Activated CD4-positive, alpha-beta T cell treated with anti-CD3 and anti-CD28 coated beads for 24 hours (primary cell): ENCODE measurements around the gene PLEKHN1.
"Not testable (repeated sequence)": the region's sequence is repeated elsewhere in the genome, so short reads cannot be mapped to it uniquely, and the experiment has no call there.

Experiments used
- DNase-seq, 2 donors: peaks; one replicate each; pipeline ENCODE4 v3.0.0-alpha.2; 2020; ENCODE audit warnings: low read depth in 2 of 2

PLEKHN1 gene

GRCh38 chr1:1013105-1013921 lies 47.0 kb downstream of the PLEKHN1 start, which contains the start of gene ISG15:
Gene ISG15, plus strand, starts transcription at chr1:1013497. Its CDS starts 77 bp downstream, at chr1:1013574.
- DNase-seq, result peak; percentile 68 to 71

DNA sequence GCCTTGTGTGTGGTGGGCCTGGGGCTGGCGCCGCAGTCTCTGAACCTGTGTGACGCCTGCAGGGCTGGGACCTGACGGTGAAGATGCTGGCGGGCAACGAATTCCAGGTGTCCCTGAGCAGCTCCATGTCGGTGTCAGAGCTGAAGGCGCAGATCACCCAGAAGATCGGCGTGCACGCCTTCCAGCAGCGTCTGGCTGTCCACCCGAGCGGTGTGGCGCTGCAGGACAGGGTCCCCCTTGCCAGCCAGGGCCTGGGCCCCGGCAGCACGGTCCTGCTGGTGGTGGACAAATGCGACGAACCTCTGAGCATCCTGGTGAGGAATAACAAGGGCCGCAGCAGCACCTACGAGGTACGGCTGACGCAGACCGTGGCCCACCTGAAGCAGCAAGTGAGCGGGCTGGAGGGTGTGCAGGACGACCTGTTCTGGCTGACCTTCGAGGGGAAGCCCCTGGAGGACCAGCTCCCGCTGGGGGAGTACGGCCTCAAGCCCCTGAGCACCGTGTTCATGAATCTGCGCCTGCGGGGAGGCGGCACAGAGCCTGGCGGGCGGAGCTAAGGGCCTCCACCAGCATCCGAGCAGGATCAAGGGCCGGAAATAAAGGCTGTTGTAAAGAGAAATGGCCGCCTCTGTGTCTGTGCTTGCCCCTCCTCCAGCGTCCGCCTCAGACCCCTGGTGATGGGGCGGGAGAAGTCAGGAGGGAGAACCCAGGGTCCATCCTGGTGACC lies 47.8 kb downstream of the PLEKHN1 start:
- DNase-seq, result no peak

DNA sequence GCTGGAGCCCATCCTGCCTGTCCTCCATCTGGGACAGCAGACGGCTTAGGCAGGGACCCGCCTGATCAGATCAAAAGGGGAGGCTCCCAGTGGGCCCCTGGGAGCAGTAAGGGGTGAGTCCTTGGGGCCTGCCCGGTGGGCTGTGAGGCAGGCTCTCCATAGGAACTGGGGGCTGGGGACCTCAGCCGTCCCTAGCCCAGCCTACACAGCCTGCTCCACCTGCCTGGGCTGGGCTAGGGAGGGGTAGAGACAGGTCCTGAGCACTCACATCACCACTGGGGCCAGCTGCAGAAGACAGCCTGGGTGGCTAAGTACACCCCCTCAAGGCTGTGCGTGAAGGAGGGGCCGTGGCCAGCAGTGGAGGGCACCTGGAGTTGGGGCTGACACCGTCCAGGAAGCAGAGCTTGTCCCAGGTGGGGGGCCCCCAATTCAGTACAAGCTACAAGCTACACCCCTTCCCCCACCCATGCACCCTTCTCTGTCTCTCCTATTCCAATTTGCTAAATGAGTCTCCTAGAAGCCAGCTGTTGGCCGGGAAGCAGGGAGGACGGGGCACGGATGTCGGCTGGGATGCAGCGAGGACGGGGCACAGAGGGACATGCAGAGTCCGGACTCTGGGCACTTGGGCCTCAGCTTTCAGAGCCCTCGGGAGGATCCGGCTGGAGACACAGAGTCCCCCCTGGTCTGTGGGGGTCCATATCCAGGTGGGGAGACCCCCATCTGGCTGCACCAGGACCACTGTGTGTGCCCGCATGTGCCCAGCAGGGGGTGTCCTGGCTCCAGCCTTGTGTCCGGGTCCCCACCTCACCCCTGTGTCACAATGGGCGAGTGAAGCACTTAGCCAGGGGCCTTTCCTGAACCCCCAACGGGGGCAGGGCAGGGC lies 48.8 kb downstream of the PLEKHN1 start:
- no peak for DNase-seq

DNA sequence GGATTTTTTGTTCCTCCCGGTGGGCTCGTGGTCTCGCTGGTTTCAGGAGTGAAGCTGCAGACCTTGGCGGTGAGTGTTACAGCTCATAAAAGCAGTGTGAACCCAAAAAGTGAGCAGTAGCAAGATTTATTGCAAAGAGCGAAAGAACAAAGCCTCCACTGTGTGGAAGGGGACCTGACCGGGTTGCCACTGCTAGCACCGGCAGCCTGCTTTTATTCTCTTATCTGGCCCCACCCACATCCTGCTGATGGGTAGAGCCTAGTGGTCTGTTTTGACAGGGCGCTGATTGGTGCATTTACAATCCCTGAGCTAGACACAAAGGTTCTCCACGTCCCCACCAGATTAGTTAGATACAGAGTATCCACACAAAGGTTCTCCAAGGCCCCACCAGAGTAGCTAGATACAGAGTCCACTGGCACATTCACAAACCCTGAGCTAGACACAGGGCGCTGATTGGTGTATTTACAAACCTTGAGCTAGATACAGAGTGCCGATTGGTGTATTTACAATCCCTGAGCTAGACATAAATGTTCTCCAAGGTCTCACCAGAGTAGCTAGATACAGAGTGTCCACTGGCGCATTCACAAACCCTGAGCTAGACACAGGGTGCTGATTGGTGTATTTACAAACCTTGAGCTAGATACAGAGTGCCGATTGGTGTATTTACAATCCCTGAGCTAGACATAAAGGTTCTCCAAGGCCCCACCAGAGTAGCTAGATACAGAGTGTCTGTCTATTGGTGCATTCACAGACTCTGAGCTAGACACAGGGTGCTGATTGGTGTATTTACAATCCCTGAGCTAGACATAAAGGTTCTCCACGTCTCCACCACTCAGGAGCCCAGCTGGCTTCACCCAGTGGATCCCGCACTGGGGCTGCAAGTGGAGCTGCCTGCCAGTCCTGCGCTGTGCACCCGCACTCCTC lies 51.4 kb downstream of the PLEKHN1 start:
- DNase-seq, result not testable (repeated sequence)

DNA sequence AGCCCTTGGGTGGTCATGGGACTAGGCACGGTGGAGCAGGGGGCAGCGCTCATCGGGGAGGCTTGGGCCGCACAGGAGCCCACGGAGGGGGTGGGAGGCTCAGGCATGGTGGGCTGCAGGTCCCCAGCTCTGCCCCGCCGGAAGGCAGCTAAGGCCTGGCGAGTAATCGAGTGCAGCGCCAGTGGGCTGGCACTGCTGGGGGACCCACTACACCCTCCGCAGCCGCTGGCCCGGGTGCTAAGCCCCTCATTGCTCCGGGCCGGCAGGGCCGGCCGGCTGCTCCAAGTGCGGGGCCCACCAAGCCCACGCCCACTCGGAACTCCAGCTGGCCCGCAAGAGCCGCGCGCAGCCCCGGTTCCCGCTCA lies 52.0 kb downstream of the PLEKHN1 start:
- DNase-seq, result not testable (repeated sequence)

- DNase-seq, result peak; percentile 72 to 73
Observed at GRCh38 chr1:1019122-1019999, 53.1 kb downstream of the PLEKHN1 start.

DNA sequence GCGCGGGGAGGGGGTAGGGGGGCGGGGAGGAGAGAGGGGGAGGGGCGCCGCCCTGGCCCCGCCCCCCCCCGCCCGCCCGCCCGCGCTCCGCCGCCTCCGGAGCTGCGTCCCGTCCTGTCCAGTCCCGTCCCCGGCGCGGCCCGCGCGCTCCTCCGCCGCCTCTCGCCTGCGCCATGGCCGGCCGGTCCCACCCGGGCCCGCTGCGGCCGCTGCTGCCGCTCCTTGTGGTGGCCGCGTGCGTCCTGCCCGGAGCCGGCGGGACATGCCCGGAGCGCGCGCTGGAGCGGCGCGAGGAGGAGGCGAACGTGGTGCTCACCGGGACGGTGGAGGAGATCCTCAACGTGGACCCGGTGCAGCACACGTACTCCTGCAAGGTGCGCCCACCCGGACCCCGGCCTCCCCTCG lies 53.7 kb downstream of the PLEKHN1 start, which contains the start of gene AGRN:
Gene AGRN (plus strand): TSS at position 121 of the 405 bp plus-strand sequence. CDS start 53 bp downstream, at position 174.
- DNase-seq, result no peak

DNA sequence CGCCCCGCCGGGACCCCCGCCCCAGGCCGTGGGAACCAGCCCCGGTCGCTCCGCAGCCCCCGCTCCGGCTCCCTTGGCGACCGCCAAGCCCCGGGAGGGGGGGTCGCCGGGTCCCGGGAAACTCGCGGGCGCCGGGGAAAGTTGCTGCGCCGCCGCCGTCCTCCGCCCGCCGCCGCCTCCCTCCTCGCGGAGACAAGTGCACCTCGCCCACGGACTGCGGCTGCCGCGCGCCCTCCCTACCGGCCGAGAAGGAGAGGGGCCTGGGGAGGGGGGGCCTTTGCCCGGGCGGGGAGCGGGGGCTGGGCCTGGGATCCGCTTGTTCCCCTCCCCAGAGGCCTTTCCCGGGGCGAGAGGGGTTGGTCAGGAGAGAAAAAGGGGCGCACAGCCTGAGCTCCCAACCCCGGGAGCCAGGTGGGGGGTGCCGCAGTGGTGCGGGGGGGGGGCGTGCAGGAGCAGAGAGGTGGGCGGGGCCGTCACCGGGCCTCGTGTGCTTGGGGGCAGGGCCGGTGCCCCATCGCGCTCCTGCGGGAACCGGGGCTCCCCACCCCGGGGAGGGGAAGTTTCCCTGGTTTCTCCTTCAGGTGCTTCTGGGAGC lies 54.2 kb downstream of the PLEKHN1 start:
- DNase-seq, result no peak

GRCh38 chr1:1021010-1021919 lies 55.0 kb downstream of the PLEKHN1 start:
- no peak for DNase-seq

- no peak for DNase-seq
Observed at GRCh38 chr1:1021920-1022259, 55.6 kb downstream of the PLEKHN1 start.

GRCh38 chr1:1022302-1023009 lies 56.2 kb downstream of the PLEKHN1 start:
- DNase-seq, result no peak

GRCh38 chr1:1023700-1024099 lies 57.4 kb downstream of the PLEKHN1 start:
- DNase-seq, result no peak

- DNase-seq, result no peak
Observed at GRCh38 chr1:1024149-1024770, 58.0 kb downstream of the PLEKHN1 start.

GRCh38 chr1:1024771-1025699 lies 58.8 kb downstream of the PLEKHN1 start:
- DNase-seq, result no peak
